Mesendoderm (in vitro differentiated cells): ENCODE results near the gene UPF3B.
A peak's percentile ranks its signal among the peaks of the same experiment; 100 is the strongest.

ENCODE experiments used
- DNase-seq: peaks from one replicate; pipeline ENCODE4 v3.0.0; 2013
- H2AK5ac ChIP-seq: 2 replicates; pipeline ENCODE4 v1.6.1; 2013; ENCODE audit warnings: low read length, inconsistent platforms
- H2BK120ac ChIP-seq: 2 replicates; pipeline ENCODE4 v1.6.1; 2013; ENCODE audit warnings: low read depth, mild to moderate bottlenecking, low read length, moderate library complexity, mixed read lengths
- H2BK15ac ChIP-seq: replicated peaks from 2 replicates; pipeline ENCODE4 v1.6.1; 2013; ENCODE audit warnings: low read depth, mild to moderate bottlenecking, moderate library complexity
- H2BK5ac ChIP-seq: 2 replicates; pipeline ENCODE4 v1.6.1; 2013; ENCODE audit warnings: low read length, inconsistent platforms
- H3K18ac ChIP-seq: 2 replicates; pipeline ENCODE4 v1.6.1; 2013; ENCODE audit warnings: mild to moderate bottlenecking, low read length, mixed read lengths
- H3K23ac ChIP-seq: one replicate; pipeline ENCODE4 v1.6.1; 2013; ENCODE audit warnings: low read length
- H3K27ac ChIP-seq: 2 replicates; pipeline ENCODE4 v1.5.1; 2013; ENCODE audit warnings: low read depth, mild to moderate bottlenecking, inconsistent platforms, low read length, moderate library complexity
- H3K27me3 ChIP-seq: 2 replicates; pipeline ENCODE4 v1.6.1; 2013; ENCODE audit warnings: low read length, control low read depth, mild to moderate bottlenecking, inconsistent platforms; ENCODE audit not compliant: insufficient read depth, poor library complexity
- H3K36me3 ChIP-seq: 2 replicates; pipeline ENCODE4 v1.6.1; 2013; ENCODE audit warnings: low read length, inconsistent platforms; ENCODE audit not compliant: control insufficient read depth, insufficient read depth
- H3K4ac ChIP-seq: one replicate; pipeline ENCODE4 v1.6.1; 2013; ENCODE audit warnings: low read depth, mild to moderate bottlenecking, low read length, moderate library complexity
- H3K4me1 ChIP-seq: 2 replicates; pipeline ENCODE4 v1.6.1; 2013; ENCODE audit warnings: low read depth, low read length, inconsistent platforms; ENCODE audit not compliant: control insufficient read depth
- H3K4me2 ChIP-seq: 2 replicates; pipeline ENCODE4 v1.6.1; 2013; ENCODE audit warnings: low read length
- H3K4me3 ChIP-seq: 2 replicates; pipeline ENCODE4 v1.5.1; 2013; ENCODE audit warnings: mild to moderate bottlenecking, low read length
- H3K56ac ChIP-seq: one replicate; pipeline ENCODE4 v1.6.1; 2013; ENCODE audit warnings: low read length
- H3K79me1 ChIP-seq: 2 replicates; pipeline ENCODE4 v1.6.1; 2013; ENCODE audit warnings: low read length, inconsistent platforms
- H3K79me2 ChIP-seq: 2 replicates; pipeline ENCODE4 v1.6.1; 2013; ENCODE audit warnings: mild to moderate bottlenecking, low read length; ENCODE audit not compliant: control insufficient read depth, insufficient read depth
- H3K9ac ChIP-seq: 2 replicates; pipeline ENCODE4 v1.6.1; 2013; ENCODE audit warnings: low read length, inconsistent platforms
- H4K5ac ChIP-seq: one replicate; pipeline ENCODE4 v1.6.1; 2013; ENCODE audit warnings: low read length
- H4K8ac ChIP-seq: one replicate; pipeline ENCODE4 v1.6.1; 2013; ENCODE audit warnings: low read depth, mild to moderate bottlenecking, control low read depth, low read length, moderate library complexity
- WGBS: extraction: QIAGEN DNeasy Blood & Tissue Kit; methylation state at CpG from one replicate; pipeline ENCODE4 v1.1.7; 2013; ENCODE audit warnings: low lambda C conversion rate, missing lambda C conversion rate; ENCODE audit not compliant: insufficient coverage; ENCODE audit errors: extremely low coverage; 5-methylcytosine and 5-hydroxymethylcytosine counted together

UPF3B gene

GRCh38 chrX:119878740-119879139, 26.0 kb upstream of the UPF3B start:
- no peak for DNase-seq
- no peak overlapping the region for H2BK15ac ChIP-seq
- no peak overlapping the region for H3K23ac ChIP-seq
- H3K56ac ChIP-seq, result no peak overlapping the region
- H3K18ac ChIP-seq, result no peak overlapping the region
- H3K9ac ChIP-seq, result no peak overlapping the region
- no peak overlapping the region for H2AK5ac ChIP-seq
- no peaks in the 10 kb centered on the region for H3K79me2 ChIP-seq
- H4K8ac ChIP-seq, result no peak overlapping the region
- H3K27me3 ChIP-seq, result no peaks in the 10 kb centered on the region
- H3K4ac ChIP-seq, result no peak overlapping the region
- no peak overlapping the region for H2BK120ac ChIP-seq
- no peak overlapping the region for H3K27ac ChIP-seq
- WGBS, result no CpG with 5 or more reads among the region's 2 CpGs
- H3K4me3 ChIP-seq, result no peak overlapping the region
- H3K79me1 ChIP-seq, result no peaks in the 10 kb centered on the region
- H3K4me1 ChIP-seq, result no peaks in the 10 kb centered on the region
- H3K36me3 ChIP-seq, result no peaks in the 10 kb centered on the region
- H2BK5ac ChIP-seq, result no peak overlapping the region
- H3K4me2 ChIP-seq, result no peak overlapping the region
- H4K5ac ChIP-seq, result no peak overlapping the region

GRCh38 chrX:119871599-119872395, 19.0 kb upstream of the UPF3B start, which contains the start of the genes NDUFA1 and RNF113A:
Gene NDUFA1, plus strand, starts transcription at chrX:119871832. Its CDS starts 80 bp downstream, at chrX:119871912.
Gene RNF113A, minus strand, starts transcription at chrX:119871733. Its CDS starts 120 bp downstream, at chrX:119871613.
- peak within 1 kb of the TSS; percentile 65 for H4K8ac ChIP-seq
- no CpG with 5 or more reads among the region's 62 CpGs for WGBS

GRCh38 chrX:119871245-119871598, 18.5 kb upstream of the UPF3B start:
- H3K4me2 ChIP-seq, result peak overlapping the region; percentile 75

More at GRCh38 chrX:119871599-119872395, 19.0 kb upstream of the UPF3B start, which contains the start of the genes NDUFA1 and RNF113A:
- Histone ChIP-seq H3K36me3 (no peaks in the 10 kb centered on the region), H2AK5ac (no peak within 1 kb of the TSS), H3K9ac (peak within 1 kb of the TSS; percentile 84), H3K27ac (peak within 1 kb of the TSS; percentile 83), H3K4me2 (peak within 1 kb of the TSS; percentile 75), H2BK15ac (no peak within 1 kb of the TSS), H3K4me1 (no peaks in the 10 kb centered on the region), H3K4ac (peak within 1 kb of the TSS; percentile 55), H3K18ac (peak within 1 kb of the TSS; percentile 78), H2BK5ac (no peak within 1 kb of the TSS), H3K79me2 (no peaks in the 10 kb centered on the region), H2BK120ac (no peak within 1 kb of the TSS), H3K27me3 (no peaks in the 10 kb centered on the region), H3K23ac (no peak within 1 kb of the TSS), H4K5ac (no peak within 1 kb of the TSS), H3K56ac (peak within 1 kb of the TSS; percentile 93), H3K79me1 (no peaks in the 10 kb centered on the region), H3K4me3 (peak within 1 kb of the TSS; percentile 72)
- DNase-seq, result peak; percentile 91

GRCh38 chrX:119870626-119871131, 17.9 kb upstream of the UPF3B start:
- DNase-seq, result peak; percentile 10
- Histone ChIP-seq H3K27ac (no peak overlapping the region), H3K23ac (no peak overlapping the region)

More at GRCh38 chrX:119871245-119871598, 18.5 kb upstream of the UPF3B start:
- Histone ChIP-seq H3K27ac (no peak overlapping the region), H2BK15ac (no peak overlapping the region), H2BK120ac (no peak overlapping the region), H3K4ac (no peak overlapping the region), H3K9ac (peak overlapping the region; percentile 80), H3K56ac (peak overlapping the region; percentile 83), H3K4me1 (no peaks in the 10 kb centered on the region), H3K4me3 (peak overlapping the region; percentile 72), H3K23ac (no peak overlapping the region), H2BK5ac (no peak overlapping the region), H3K27me3 (no peaks in the 10 kb centered on the region), H2AK5ac (no peak overlapping the region), H3K79me1 (no peaks in the 10 kb centered on the region), H3K36me3 (no peaks in the 10 kb centered on the region), H3K18ac (no peak overlapping the region), H4K8ac (no peak overlapping the region), H3K79me2 (no peaks in the 10 kb centered on the region), H4K5ac (no peak overlapping the region)
- no peak for DNase-seq
- WGBS, result no CpG with 5 or more reads among the region's 26 CpGs

GRCh38 chrX:119853444-119853843, 681 bp upstream of the UPF3B start:
- Histone ChIP-seq H3K4me2 (no peak overlapping the region), H3K18ac (no peak overlapping the region), H3K56ac (peak overlapping the region; percentile 49), H3K23ac (no peak overlapping the region), H3K79me1 (no peaks in the 10 kb centered on the region), H3K36me3 (no peaks in the 10 kb centered on the region), H3K4ac (no peak overlapping the region), H3K4me3 (no peak overlapping the region), H2BK15ac (no peak overlapping the region), H3K4me1 (no peaks in the 10 kb centered on the region), H4K8ac (peak overlapping the region; percentile 86), H3K27me3 (no peaks in the 10 kb centered on the region), H2BK120ac (no peak overlapping the region), H4K5ac (no peak overlapping the region), H3K27ac (no peak overlapping the region), H2BK5ac (no peak overlapping the region), H3K9ac (peak overlapping the region; percentile 53), H3K79me2 (peaks cover 8% of the 10 kb centered on the region), H2AK5ac (no peak overlapping the region)
- WGBS, result no CpG with 5 or more reads among the region's 10 CpGs
- peak; percentile 0 for DNase-seq

More at GRCh38 chrX:119870626-119871131, 17.9 kb upstream of the UPF3B start:
- WGBS, result no CpG with 5 or more reads among the region's 25 CpGs
- Histone ChIP-seq H3K4ac (no peak overlapping the region), H3K36me3 (no peaks in the 10 kb centered on the region), H4K8ac (no peak overlapping the region), H3K4me3 (peak overlapping the region; percentile 72), H3K9ac (peak overlapping the region; percentile 80), H3K79me1 (no peaks in the 10 kb centered on the region), H3K56ac (peak overlapping the region; percentile 83), H3K18ac (no peak overlapping the region), H3K79me2 (no peaks in the 10 kb centered on the region), H3K4me1 (no peaks in the 10 kb centered on the region), H2AK5ac (no peak overlapping the region), H2BK5ac (no peak overlapping the region), H3K27me3 (no peaks in the 10 kb centered on the region), H2BK15ac (no peak overlapping the region), H4K5ac (no peak overlapping the region), H2BK120ac (no peak overlapping the region), H3K4me2 (peak overlapping the region; percentile 75)
